Right cardiac atrium (tissue), 5 donors: ENCODE results near the gene GRB10. TPM values are rescaled to one million over a fixed set of nuclear protein-coding genes. Genes with fewer than 3 reads are reported as not detected.

Experiments
- ATAC-seq, 2 donors: fragments of 200-7000 bp; cut with Tn5 transposase; one replicate each; pipeline versions ENCODE4 v1.8.0 to v1.9.1; 2020; ENCODE audit warnings: moderate library complexity in 2 of 2, mild to moderate bottlenecking in 1 of 2
- DNase-seq, 3 donors: peaks; one replicate each; pipeline ENCODE4 v3.0.0-alpha.2; 2020
- H3K27ac ChIP-seq: one replicate; pipeline ENCODE4 v1.5.1; 2013; ENCODE audit warnings: mild to moderate bottlenecking, low read length, control low read depth, moderate library complexity
- H3K27me3 ChIP-seq: one replicate; pipeline ENCODE4 v1.6.1; 2013; ENCODE audit not compliant: control insufficient read depth, insufficient read depth
- H3K4me1 ChIP-seq: one replicate; pipeline ENCODE4 v1.6.1; 2013; ENCODE audit warnings: low read length; ENCODE audit not compliant: control insufficient read depth, insufficient read depth
- H3K4me3 ChIP-seq: one replicate; pipeline ENCODE4 v1.5.1; 2013; ENCODE audit warnings: low read length, control low read depth
- H3K9me3 ChIP-seq: one replicate; pipeline ENCODE4 v1.6.1; 2013; ENCODE audit warnings: low read length; ENCODE audit not compliant: control insufficient read depth
- WGBS: extraction: QIAGEN DNeasy Blood & Tissue Kit; methylation state at CpG from one replicate; pipeline ENCODE4 v1.1.7; 2013; 5-methylcytosine and 5-hydroxymethylcytosine counted together
- intact Hi-C, 4 donors: fragments of 100-400 bp; cut with DNase I; formaldehyde crosslinking; loops; one replicate each; pipeline versions ENCODE4 v1.11.0 to v1.14.0; 2022 to 2023
- polyA plus RNA-seq: library from polyadenylated mRNA; stranded (reverse); fragments of 200-250 nt; gene quantifications from one replicate; pipeline ENCODE4 v1.2.3, GENCODE V29; 2013
- total RNA-seq, 4 donors: library from RNA; stranded (reverse); fragmentation: NEBNext Ultra II Directional; extraction: Animal tissue kit (Norgen Biotek cat#: 25700); gene quantifications; one replicate each; pipeline ENCODE4 v1.2.1, GENCODE V29; 2021
- donor health status: healthy with polysubstance abuse.
- donor health status: DM: no; HTN: yes; CAD: no.
- donor health status: DM: no; HTN: no; CAD: no.
- donor health status: DM: no; HTN: yes; CAD: no; lungs with severe emphysema.
- donor health status: DM: yes; HTN: yes; CAD: no.

GRB10 gene
- total and polyA plus RNA-seq, 5 donors: 35.2 to 86.0 (median 60.2) TPM

DNA sequence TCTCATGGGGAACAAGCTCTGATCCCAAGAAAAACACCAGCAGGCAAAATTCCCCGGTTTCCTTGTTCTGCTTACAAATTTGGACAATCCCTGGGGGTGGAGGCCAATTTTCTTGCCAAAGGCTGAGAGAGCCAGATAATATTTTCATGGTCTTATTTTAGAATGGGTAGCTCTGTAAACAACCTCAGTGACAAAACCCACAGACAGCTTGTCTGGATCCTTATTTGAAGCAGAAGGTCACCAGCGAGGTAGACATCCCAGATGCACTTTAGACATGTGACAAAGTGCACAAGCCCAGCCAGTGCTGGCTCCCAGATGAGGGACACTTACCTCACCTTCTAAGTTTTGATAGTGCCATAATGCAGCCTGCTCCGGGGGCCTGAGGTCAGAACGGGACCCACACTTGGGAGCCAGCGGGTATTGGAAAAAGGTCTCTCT, 114.9 kb downstream of the GRB10 start:
- intact Hi-C loops: loop anchor here in 2 of 4 donors (5.0 kb wide), 1 partner anchor 41 kb away; no protein-coding TSS in a partner anchor
- DNase-seq: peak; percentile 61 to 75 (median 72)
- Histone ChIP-seq H3K4me3 (no peak overlapping the region), H3K9me3 (no peaks in the 10 kb centered on the region), H3K27ac (peak overlapping the region; percentile 77), H3K4me1 (peaks cover 35% of the 10 kb centered on the region), H3K27me3 (no peaks in the 10 kb centered on the region)
- 19% methylated on average over 5 of the region's 5 CpGs for WGBS
- ATAC-seq: peak; percentile 75 to 80

DNA sequence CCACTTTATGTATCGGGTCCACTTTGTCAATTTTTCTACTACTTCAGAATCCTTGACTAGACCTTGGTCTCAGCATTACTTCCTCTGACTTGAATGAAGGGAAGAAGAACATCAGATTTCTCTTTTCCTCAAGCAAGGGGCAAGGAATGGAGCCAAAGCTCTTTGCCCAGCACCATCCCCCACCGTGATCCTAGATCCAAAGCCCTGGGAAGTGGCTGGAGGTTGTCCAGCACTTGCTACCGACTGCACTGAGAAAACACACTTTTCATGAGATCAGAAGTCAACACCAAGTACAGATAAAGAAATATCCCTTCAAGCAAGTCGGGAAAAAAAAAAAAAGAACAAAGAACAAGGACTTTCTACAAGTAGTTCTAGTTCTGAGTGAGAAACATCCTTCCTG, 115.4 kb downstream of the GRB10 start:
- H3K27me3 ChIP-seq: no peaks in the 10 kb centered on the region
- H3K4me3 ChIP-seq: no peak overlapping the region
- DNase-seq: peak; percentile 57 to 89 (median 83)
- peak; percentile 55 to 64 for ATAC-seq
- WGBS: 21% methylated on average over 4 of the region's 4 CpGs
- peak overlapping the region; percentile 77 for H3K27ac ChIP-seq
- H3K4me1 ChIP-seq: peaks cover 35% of the 10 kb centered on the region
- no peaks in the 10 kb centered on the region for H3K9me3 ChIP-seq
- intact Hi-C loops: loop anchor here in 2 of 4 donors (5.0 kb wide), 1 partner anchor 40 kb away; no protein-coding TSS in a partner anchor

DNA sequence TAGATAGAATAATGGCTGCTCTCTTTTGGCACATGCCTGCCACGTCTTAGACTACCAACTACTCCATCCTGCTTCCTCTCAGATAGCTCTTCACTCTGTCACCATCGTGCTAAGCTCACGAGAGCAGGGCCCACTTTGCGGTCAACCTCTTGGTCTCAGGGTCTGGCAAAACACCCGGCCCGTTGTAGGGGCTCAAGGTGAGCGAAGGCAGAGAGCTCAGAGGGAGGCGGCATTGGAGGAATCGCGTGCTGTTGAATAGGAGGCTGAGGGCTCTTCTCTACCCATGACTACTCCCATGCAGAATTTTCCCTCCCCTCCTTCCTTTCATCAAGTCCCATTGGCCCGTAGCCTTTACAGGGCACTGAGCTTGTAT, 116.6 kb downstream of the GRB10 start:
- H3K27ac ChIP-seq: peak overlapping the region; percentile 25
- ATAC-seq: no peak
- intact Hi-C loops: loop anchor here in 2 of 4 donors (5.0 kb wide), 1 partner anchor 39 kb away; no protein-coding TSS in a partner anchor
- no peaks in the 10 kb centered on the region for H3K9me3 ChIP-seq
- no peak for DNase-seq
- no peaks in the 10 kb centered on the region for H3K27me3 ChIP-seq
- 90% methylated on average over 11 of the region's 11 CpGs for WGBS
- no peak overlapping the region for H3K4me3 ChIP-seq
- peaks cover 42% of the 10 kb centered on the region for H3K4me1 ChIP-seq

GRCh38 chr7:50665403-50666123, 117.1 kb downstream of the GRB10 start:
- ATAC-seq: no peak
- H3K4me3 ChIP-seq: no peak overlapping the region
- intact Hi-C loops: loop anchor here in 2 of 4 donors (5.0 kb wide), 1 partner anchor 38 kb away; no protein-coding TSS in a partner anchor
- H3K4me1 ChIP-seq: peaks cover 43% of the 10 kb centered on the region
- 69% methylated on average over 17 of the region's 17 CpGs for WGBS
- H3K9me3 ChIP-seq: no peaks in the 10 kb centered on the region
- H3K27ac ChIP-seq: peak overlapping the region; percentile 25
- no peak for DNase-seq
- H3K27me3 ChIP-seq: no peaks in the 10 kb centered on the region

GRCh38 chr7:50664937-50665336, 117.8 kb downstream of the GRB10 start:
- Histone ChIP-seq H3K9me3 (no peaks in the 10 kb centered on the region), H3K4me1 (peaks cover 43% of the 10 kb centered on the region), H3K4me3 (no peak overlapping the region), H3K27ac (no peak overlapping the region), H3K27me3 (no peaks in the 10 kb centered on the region)
- WGBS: 80% methylated on average over 4 of the region's 4 CpGs
- intact Hi-C loops: loop anchor here in 2 of 4 donors (5.0 kb wide), 1 partner anchor 38 kb away; no protein-coding TSS in a partner anchor
- ATAC-seq: no peak
- no peak for DNase-seq

DNA sequence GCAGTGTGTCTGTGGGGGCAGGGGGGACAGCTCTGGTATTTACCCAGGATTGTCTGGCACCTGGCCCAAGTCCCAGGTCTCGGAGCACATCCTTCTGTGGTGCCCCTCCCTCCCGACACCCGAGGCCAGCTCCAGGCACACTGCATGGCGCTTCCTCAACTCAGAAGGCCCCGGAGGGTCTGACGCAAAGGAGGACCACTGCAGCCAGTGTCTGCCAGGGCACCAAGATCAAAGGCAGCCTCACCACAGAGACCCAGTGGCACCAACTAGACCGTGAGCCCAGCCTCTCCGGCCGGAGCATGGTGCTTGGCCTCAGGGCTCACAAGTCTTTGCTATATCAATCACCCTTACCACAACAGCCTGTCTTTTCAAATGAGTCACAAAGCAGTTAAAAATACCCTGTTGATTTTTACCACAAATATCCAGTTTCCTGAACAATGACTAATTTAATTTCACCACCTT, 118.2 kb downstream of the GRB10 start:
- ATAC-seq (no peak), DNase-seq (peak in 1 of 3 donors; percentile 67)
- Histone ChIP-seq H3K4me1 (peaks cover 40% of the 10 kb centered on the region), H3K4me3 (no peak overlapping the region), H3K27ac (peak overlapping the region; percentile 2), H3K27me3 (no peaks in the 10 kb centered on the region), H3K9me3 (no peaks in the 10 kb centered on the region)
- WGBS: 75% methylated on average over 9 of the region's 9 CpGs
- intact Hi-C loops: no loop called here

- Histone ChIP-seq H3K27ac (peak overlapping the region; percentile 30), H3K9me3 (no peaks in the 10 kb centered on the region), H3K27me3 (no peaks in the 10 kb centered on the region), H3K4me1 (peaks cover 39% of the 10 kb centered on the region), H3K4me3 (no peak overlapping the region)
- 81% methylated on average over 8 of the region's 8 CpGs for WGBS
- intact Hi-C loops: no loop called here
- DNase-seq (no peak), ATAC-seq (no peak)
These were observed 119.1 kb downstream of the GRB10 start for GRCh38 chr7:50663396-50664102.

GRCh38 chr7:50662996-50663395, 119.7 kb downstream of the GRB10 start:
- H3K27me3 ChIP-seq: no peaks in the 10 kb centered on the region
- 90% methylated on average over 2 of the region's 2 CpGs for WGBS
- peaks cover 41% of the 10 kb centered on the region for H3K4me1 ChIP-seq
- ATAC-seq (no peak), DNase-seq (no peak)
- H3K4me3 ChIP-seq: no peak overlapping the region
- H3K27ac ChIP-seq: peak overlapping the region; percentile 1
- intact Hi-C loops: no loop called here
- no peaks in the 10 kb centered on the region for H3K9me3 ChIP-seq

DNA sequence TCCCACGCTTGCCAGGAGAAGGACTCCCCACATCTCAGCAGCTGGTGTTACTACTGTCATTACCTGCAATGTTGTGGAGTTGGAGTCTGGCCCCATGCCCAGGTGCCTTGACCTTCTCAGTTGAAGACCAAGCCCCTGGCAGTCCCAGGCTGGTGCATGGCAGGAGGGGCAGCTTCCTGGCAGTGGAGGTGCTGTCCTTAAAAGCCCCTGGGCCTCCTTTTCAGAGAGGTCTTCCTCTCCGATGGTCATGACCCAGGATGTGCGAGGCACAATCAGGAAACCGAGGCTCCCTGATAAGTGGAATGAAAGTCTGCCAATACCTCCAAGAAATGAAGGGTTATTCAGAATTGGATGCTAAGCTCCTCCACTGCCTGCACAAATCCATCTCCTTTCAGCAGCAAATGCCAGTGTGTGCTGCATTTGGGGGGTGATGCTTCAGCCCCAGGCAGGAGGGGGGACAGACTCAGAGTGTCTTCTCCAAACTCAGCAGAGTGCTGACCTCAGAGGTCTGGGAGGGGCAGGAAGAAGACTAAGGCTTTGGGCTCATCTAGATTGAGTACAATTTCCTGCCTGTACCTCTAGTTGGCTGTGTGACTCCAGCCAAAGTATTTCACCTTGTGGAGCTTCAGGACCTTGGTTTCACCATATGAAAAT, 120.5 kb downstream of the GRB10 start:
- intact Hi-C loops: no loop called here
- WGBS: 49% methylated on average over 4 of the region's 4 CpGs
- DNase-seq (peak in 1 of 3 donors; percentile 70), ATAC-seq (peak in 1 of 2 donors; percentile 9)
- H3K27me3 ChIP-seq: no peaks in the 10 kb centered on the region
- H3K4me3 ChIP-seq: no peak overlapping the region
- no peaks in the 10 kb centered on the region for H3K9me3 ChIP-seq
- peak overlapping the region; percentile 47 for H3K27ac ChIP-seq
- peaks cover 43% of the 10 kb centered on the region for H3K4me1 ChIP-seq

DNA sequence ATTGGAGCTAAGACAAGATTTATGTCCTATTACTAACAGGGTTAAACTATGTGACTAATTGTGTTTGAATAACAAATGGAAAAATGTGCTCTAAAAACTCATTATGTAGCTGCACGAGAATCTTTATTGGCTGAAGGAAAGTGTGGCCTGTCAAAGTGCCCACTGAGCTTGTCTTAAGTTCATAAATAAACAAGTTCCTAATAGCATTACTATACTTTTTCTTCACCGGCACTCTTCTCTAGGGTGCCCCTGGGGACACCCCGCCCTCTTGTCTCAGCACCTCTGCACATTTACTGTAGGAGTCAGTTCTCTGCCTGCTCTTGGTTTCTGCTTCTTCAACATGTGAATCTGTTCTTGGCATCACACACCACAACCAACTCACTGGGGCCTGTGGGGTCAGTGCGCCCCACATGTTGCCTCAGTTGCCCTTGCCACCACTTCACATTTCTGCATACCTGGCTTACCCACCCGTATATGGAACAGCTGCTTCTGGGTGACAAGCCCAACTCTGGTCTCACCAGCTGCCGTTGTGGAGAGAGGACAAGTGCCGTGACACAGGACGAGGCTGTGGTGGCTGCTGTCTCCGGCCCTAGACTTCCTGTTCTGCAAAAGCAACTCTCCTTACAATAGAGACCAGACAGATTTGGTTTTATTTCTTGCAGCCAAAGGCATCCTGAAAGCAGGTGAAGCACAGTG, 121.2 kb downstream of the GRB10 start:
- Histone ChIP-seq H3K27ac (peak overlapping the region; percentile 6), H3K4me1 (peaks cover 47% of the 10 kb centered on the region), H3K9me3 (no peaks in the 10 kb centered on the region), H3K27me3 (no peaks in the 10 kb centered on the region), H3K4me3 (no peak overlapping the region)
- 59% methylated on average over 9 of the region's 9 CpGs for WGBS
- intact Hi-C loops: no loop called here
- DNase-seq (peak in 1 of 3 donors; percentile 62), ATAC-seq (no peak)
